ENCODE results near the gene HS6ST1. TPM values are rescaled to one million over a fixed set of nuclear protein-coding genes. Genes with fewer than 3 reads are reported as not detected.

Gene HS6ST1
- total and polyA plus RNA-seq, 5 experiments from 2014 or later = 3.2 to 15.2 (median 4.2) TPM

GRCh38 chr2:128284037-128284441 lies 34.6 kb downstream of the HS6ST1 start:
- DNase-seq (peak in 2 of 10 donors; percentile 4 to 30), ATAC-seq (no peak)
- peak overlapping the region in 1 of 10 donors; percentile 43 for H3K27ac Mint-ChIP-seq
- H3K4me3 Mint-ChIP-seq = no peak overlapping the region
- no peaks in the 10 kb centered on the region for H3K27me3 Mint-ChIP-seq
- POLR2A ChIA-PET = no interaction called here
- no peaks in the 10 kb centered on the region for H3K36me3 Mint-ChIP-seq
- peaks cover 10 to 38% (median 31%) of the 10 kb centered on the region in 4 donors for H3K4me1 Mint-ChIP-seq
- no peaks in the 10 kb centered on the region for H3K9me3 Mint-ChIP-seq

GRCh38 chr2:128282976-128283810 lies 35.5 kb downstream of the HS6ST1 start:
- ATAC-seq (no peak), DNase-seq (peak in 2 of 10 donors; percentile 1 to 36)
- POLR2A ChIA-PET = no interaction called here
- H3K27me3 Mint-ChIP-seq = no peaks in the 10 kb centered on the region
- no peaks in the 10 kb centered on the region for H3K9me3 Mint-ChIP-seq
- peak overlapping the region in 2 of 10 donors; percentile 78 to 79 for H3K27ac Mint-ChIP-seq
- H3K4me3 Mint-ChIP-seq = no peak overlapping the region
- peaks cover 10 to 38% (median 31%) of the 10 kb centered on the region in 4 donors for H3K4me1 Mint-ChIP-seq
- no peaks in the 10 kb centered on the region for H3K36me3 Mint-ChIP-seq

- no peaks in the 10 kb centered on the region for H3K36me3 Mint-ChIP-seq
- ATAC-seq (no peak), DNase-seq (peak in 2 of 10 donors; percentile 3 to 51)
- H3K27ac Mint-ChIP-seq = peak overlapping the region in 1 of 10 donors; percentile 78
- no peaks in the 10 kb centered on the region for H3K9me3 Mint-ChIP-seq
- H3K27me3 Mint-ChIP-seq = no peaks in the 10 kb centered on the region
- POLR2A ChIA-PET = no interaction called here
- no peak overlapping the region for H3K4me3 Mint-ChIP-seq
- peaks cover 10 to 38% (median 31%) of the 10 kb centered on the region in 4 donors for H3K4me1 Mint-ChIP-seq
Observed at GRCh38 chr2:128282246-128282975, 36.3 kb downstream of the HS6ST1 start.

- no peak overlapping the region for H3K27ac Mint-ChIP-seq
- ATAC-seq (no peak), DNase-seq (no peak)
- H3K4me3 Mint-ChIP-seq = no peak overlapping the region
- H3K27me3 Mint-ChIP-seq = no peaks in the 10 kb centered on the region
- no peaks in the 10 kb centered on the region for H3K9me3 Mint-ChIP-seq
- POLR2A ChIA-PET = no interaction called here
- no peaks in the 10 kb centered on the region for H3K36me3 Mint-ChIP-seq
- peaks cover 10 to 38% (median 31%) of the 10 kb centered on the region in 4 donors for H3K4me1 Mint-ChIP-seq
Observed at GRCh38 chr2:128281852-128282245, 36.8 kb downstream of the HS6ST1 start.

GRCh38 chr2:128280901-128281321 lies 37.8 kb downstream of the HS6ST1 start:
- Mint-ChIP-seq H3K27ac (peak overlapping the region in 5 of 10 donors; percentile 29 to 93 (median 48)), H3K4me1 (peaks cover 10 to 38% (median 33%) of the 10 kb centered on the region in 4 donors), H3K9me3 (peaks cover 0 to 5% (median 0%) of the 10 kb centered on the region in 9 donors), H3K27me3 (no peaks in the 10 kb centered on the region), H3K4me3 (peak overlapping the region in 1 of 10 donors; percentile 11), H3K36me3 (peaks cover 0 to 6% (median 6%) of the 10 kb centered on the region in 3 donors)
- ATAC-seq = no peak
- DNase-seq = peak in 1 of 10 donors; percentile 2
- POLR2A ChIA-PET = no interaction called here

- ATAC-seq = peak; percentile 30
- peak in 2 of 10 donors; percentile 17 to 60 for DNase-seq
- Mint-ChIP-seq H3K4me1 (peaks cover 10 to 39% (median 34%) of the 10 kb centered on the region in 4 donors), H3K9me3 (peaks cover 0 to 5% (median under 1%) of the 10 kb centered on the region in 9 donors), H3K36me3 (peaks cover 0 to 12% (median 6%) of the 10 kb centered on the region in 3 donors), H3K27ac (peak overlapping the region in 3 of 10 donors; percentile 18 to 93 (median 29)), H3K27me3 (no peaks in the 10 kb centered on the region), H3K4me3 (peak overlapping the region in 1 of 10 donors; percentile 15)
- POLR2A ChIA-PET = no interaction called here
Observed at GRCh38 chr2:128280158-128280871, 38.4 kb downstream of the HS6ST1 start.

GRCh38 chr2:128279786-128280157 lies 38.9 kb downstream of the HS6ST1 start:
- H3K27ac Mint-ChIP-seq = peak overlapping the region in 3 of 10 donors; percentile 25 to 93 (median 70)
- H3K4me3 Mint-ChIP-seq = no peak overlapping the region
- H3K27me3 Mint-ChIP-seq = no peaks in the 10 kb centered on the region
- POLR2A ChIA-PET = no interaction called here
- H3K36me3 Mint-ChIP-seq = peaks cover 0 to 18% (median 11%) of the 10 kb centered on the region in 3 donors
- peaks cover 10 to 44% (median 34%) of the 10 kb centered on the region in 4 donors for H3K4me1 Mint-ChIP-seq
- H3K9me3 Mint-ChIP-seq = peaks cover 0 to 10% (median 4%) of the 10 kb centered on the region in 9 donors
- DNase-seq (peak in 1 of 10 donors; percentile 42), ATAC-seq (peak in 1 of 2 donors; percentile 12)

GRCh38 chr2:128279009-128279408 lies 39.7 kb downstream of the HS6ST1 start:
- Mint-ChIP-seq H3K4me3 (peak overlapping the region in 1 of 10 donors; percentile 20), H3K27me3 (no peaks in the 10 kb centered on the region), H3K4me1 (peaks cover 13 to 48% (median 31%) of the 10 kb centered on the region in 4 donors), H3K36me3 (peaks cover 5 to 24% (median 18%) of the 10 kb centered on the region in 3 donors), H3K27ac (peak overlapping the region in 1 of 10 donors; percentile 25), H3K9me3 (peaks cover 0 to 16% (median 8%) of the 10 kb centered on the region in 9 donors)
- peak in 1 of 10 donors; percentile 57 for DNase-seq
- ATAC-seq = no peak
- POLR2A ChIA-PET = no interaction called here

GRCh38 chr2:128277961-128278681 lies 40.5 kb downstream of the HS6ST1 start:
- peaks cover 16 to 54% (median 33%) of the 10 kb centered on the region in 4 donors for H3K4me1 Mint-ChIP-seq
- peaks cover 7 to 26% (median 21%) of the 10 kb centered on the region in 3 donors for H3K36me3 Mint-ChIP-seq
- POLR2A ChIA-PET = no interaction called here
- ATAC-seq (no peak), DNase-seq (peak in 1 of 10 donors; percentile 45)
- no peak overlapping the region for H3K4me3 Mint-ChIP-seq
- peaks cover 0 to 19% (median 8%) of the 10 kb centered on the region in 9 donors for H3K9me3 Mint-ChIP-seq
- peak overlapping the region in 3 of 10 donors; percentile 13 to 43 (median 16) for H3K27ac Mint-ChIP-seq
- no peaks in the 10 kb centered on the region for H3K27me3 Mint-ChIP-seq

- DNase-seq (peak in 1 of 10 donors; percentile 63), ATAC-seq (no peak)
- no peak overlapping the region for H3K4me3 Mint-ChIP-seq
- no peaks in the 10 kb centered on the region for H3K27me3 Mint-ChIP-seq
- peaks cover 14 to 51% (median 28%) of the 10 kb centered on the region in 4 donors for H3K4me1 Mint-ChIP-seq
- H3K27ac Mint-ChIP-seq = no peak overlapping the region
- POLR2A ChIA-PET = interaction anchor here (0.6 kb wide), 1 partner anchor 30 kb away, joined by 7 read pairs; no protein-coding TSS in a partner anchor
- peaks cover 7 to 26% (median 21%) of the 10 kb centered on the region in 3 donors for H3K36me3 Mint-ChIP-seq
- peaks cover 0 to 19% (median 8%) of the 10 kb centered on the region in 9 donors for H3K9me3 Mint-ChIP-seq
Observed at GRCh38 chr2:128276878-128277675, 41.6 kb downstream of the HS6ST1 start.

GRCh38 chr2:128275498-128276045 lies 43.1 kb downstream of the HS6ST1 start:
- Mint-ChIP-seq H3K4me1 (peaks cover 8 to 37% (median 16%) of the 10 kb centered on the region in 4 donors), H3K36me3 (peaks cover 7 to 26% (median 24%) of the 10 kb centered on the region in 3 donors), H3K27me3 (no peaks in the 10 kb centered on the region), H3K9me3 (peaks cover 0 to 19% (median 8%) of the 10 kb centered on the region in 9 donors), H3K27ac (no peak overlapping the region), H3K4me3 (no peak overlapping the region)
- DNase-seq (no peak), ATAC-seq (no peak)
- POLR2A ChIA-PET = no interaction called here

Measured in naive thymus-derived CD8-positive, alpha-beta T cell (primary cell).